Pancreas (tissue), 10 donors: Measurements from ENCODE around the gene PRSS3. TPM values are rescaled to one million over a fixed set of nuclear protein-coding genes. Genes with fewer than 3 reads are reported as not detected.
"Not testable (repeated sequence)": the region's sequence is repeated elsewhere in the genome, so short reads cannot be mapped to it uniquely, and the experiment has no call there.

Experiments used
- ATAC-seq, 4 donors: fragments of 200-7000 bp; cut with Tn5 transposase; one replicate each; pipeline versions ENCODE4 v1.8.0 to v1.9.1; 2020; ENCODE audit warnings: mild to moderate bottlenecking in 4 of 4, moderate library complexity in 4 of 4
- DNase-seq, 6 donors: peaks; one replicate each; pipeline ENCODE4 v3.0.0-alpha.2; 2020
- FAIRE-seq: peaks from 2 replicates; lab custom pipeline; 2012; peaks lifted over from hg19 to GRCh38; lab: Jason Lieb, UNC
- H3K27ac ChIP-seq, 4 donors: fragments of 200-600 bp; sonication (generic); 1 replicate in 3 of 4; 2 replicates in 1 of 4; pipeline versions ENCODE4 v1.5.0 to v1.8.0; 2020
- H3K27me3 ChIP-seq, 4 donors: fragments of 200-600 bp; one replicate each; pipeline ENCODE4 v1.8.0; 2021
- H3K36me3 ChIP-seq, 3 donors: fragments of 200-600 bp; sonication (generic) in 1 of 3; one replicate each; pipeline versions ENCODE4 v1.5.0 to v1.8.0; 2020 to 2021
- H3K4me1 ChIP-seq, 3 donors: fragments of 200-600 bp; one replicate each; pipeline ENCODE4 v1.8.0; 2021
- H3K4me3 ChIP-seq, 4 donors: fragments of 200-600 bp; sonication (generic) in 2 of 4; one replicate each; pipeline versions ENCODE4 v1.5.0 to v1.8.0; 2020 to 2021
- H3K9me3 ChIP-seq, 4 donors: fragments of 200-600 bp; one replicate each; pipeline ENCODE4 v1.8.0; 2021
- CTCF ChIP-seq, 4 donors: fragments of 200-600 bp; sonication (generic) in 3 of 4; IDR thresholded peaks; one replicate each; pipeline versions ENCODE4 v1.5.0 to v1.8.0; 2021; ENCODE audit warnings: antibody characterized with exemption in 4 of 4
- WGBS, 2 donors: extraction: QIAGEN DNeasy Blood & Tissue Kit; methylation state at CpG; one replicate each; pipeline ENCODE4 v1.1.7; 2013; 5-methylcytosine and 5-hydroxymethylcytosine counted together
- intact Hi-C, 3 donors: fragments of 100-400 bp; cut with DNase I; formaldehyde crosslinking; loops; one replicate each; pipeline versions ENCODE4 v1.11.1 to v1.14.2; 2022
- polyA plus RNA-seq, 2 donors: library from polyadenylated mRNA; stranded (reverse); fragments of 200-250 nt; gene quantifications; one replicate each; pipeline ENCODE4 v1.2.3, GENCODE V29; 2013
- total RNA-seq, 6 donors: library from RNA; stranded (reverse); fragmentation: NEBNext Ultra II Directional in 4 of 6; extraction: Animal tissue kit (Norgen Biotek cat#: 25700) in 4 of 6; gene quantifications; one replicate each; pipeline versions ENCODE4 v1.2.1 to v1.2.4, GENCODE V29; 2021 to 2023
- donor health status: healthy with polysubstance abuse.
- donor health status: DM: no; HTN: no; CAD: no; lungs with moderate emphysema.
- donor health status: DM: no; HTN: no; CAD: no.
- donor health status: control.
- donor health status: control.
- donor health status: Bipolar disorder and iron deficiency.
- donor health status: DM: yes; HTN: yes; CAD: no.
- donor health status: DM: no; HTN: no; CAD: no.
- donor health status: DM: no; HTN: no; CAD: no.
- donor health status: DM: yes; HTN: yes; CAD: no.

PRSS3 gene
- total and polyA plus RNA-seq, 8 donors: 341 to 5,218 (median 1,394) TPM

GRCh38 chr9:33765411-33765810 is 29.9 kb upstream of the PRSS3 start:
- WGBS, 2 donors: 89 to 94% methylated on average over 3 of the region's 3 CpGs
- Histone ChIP-seq H3K9me3 (no peaks in the 10 kb centered on the region), H3K27me3 (no peaks in the 10 kb centered on the region), H3K4me3 (no peak overlapping the region), H3K27ac (no peak overlapping the region), H3K4me1 (no peaks in the 10 kb centered on the region), H3K36me3 (no peaks in the 10 kb centered on the region)
- FAIRE-seq (no peak), ATAC-seq (no peak), DNase-seq (no peak)
- intact Hi-C loops: no loop called here
- no peak for TF ChIP-seq CTCF (IDR thresholded peaks at IDR 0.05)

GRCh38 chr9:33770156-33770880 is 25.0 kb upstream of the PRSS3 start:
- not testable (repeated sequence) for FAIRE-seq
- ATAC-seq: peak in 1 of 4 donors; percentile 8

GRCh38 chr9:33773135-33773534 is 22.2 kb upstream of the PRSS3 start:
- DNase-seq, H3K27ac ChIP-seq, FAIRE-seq, intact Hi-C loops, H3K36me3 ChIP-seq, H3K27me3 ChIP-seq, ATAC-seq, H3K4me1 ChIP-seq, H3K9me3 ChIP-seq, H3K4me3 ChIP-seq: not testable (repeated sequence)

More at GRCh38 chr9:33770156-33770880, 25.0 kb upstream of the PRSS3 start:
- intact Hi-C loops, H3K4me3 ChIP-seq, H3K36me3 ChIP-seq, H3K27me3 ChIP-seq, H3K4me1 ChIP-seq, H3K27ac ChIP-seq, DNase-seq, H3K9me3 ChIP-seq: not testable (repeated sequence)
- 83 to 90% methylated on average over 3 of the region's 3 CpGs for WGBS, 2 donors

- H3K27me3 ChIP-seq, intact Hi-C loops, H3K9me3 ChIP-seq, DNase-seq, H3K4me3 ChIP-seq, H3K36me3 ChIP-seq: not testable (repeated sequence)
- peak; percentile 66 for FAIRE-seq
- WGBS, 2 donors: 33 to 36% methylated on average over 5 of the region's 5 CpGs
- ATAC-seq: peak in 2 of 4 donors; percentile 23 to 30
- Histone ChIP-seq H3K27ac (peak overlapping the region in 1 of 4 donors; percentile 37), H3K4me1 (peaks cover 0 to 12% (median 0%) of the 10 kb centered on the region in 3 donors)
Observed at GRCh38 chr9:33774074-33774659, 21.2 kb upstream of the PRSS3 start.

GRCh38 chr9:33776578-33776977 is 18.8 kb upstream of the PRSS3 start:
- no peak for ATAC-seq
- Histone ChIP-seq H3K27ac (no peak overlapping the region), H3K36me3 (no peaks in the 10 kb centered on the region), H3K9me3 (no peaks in the 10 kb centered on the region), H3K4me1 (peaks cover 0 to 12% (median 0%) of the 10 kb centered on the region in 3 donors), H3K4me3 (no peak overlapping the region), H3K27me3 (no peaks in the 10 kb centered on the region)
- no peak for TF ChIP-seq CTCF (IDR thresholded peaks at IDR 0.05)
- intact Hi-C loops: no loop called here
- FAIRE-seq: no peak
- no peak for DNase-seq

- H3K27ac ChIP-seq: no peak overlapping the region
- H3K9me3 ChIP-seq: no peaks in the 10 kb centered on the region
- no peaks in the 10 kb centered on the region for H3K27me3 ChIP-seq
- DNase-seq (peak in 1 of 6 donors; percentile 54), FAIRE-seq (no peak), ATAC-seq (peak; percentile 86 to 87 (median 86))
- 9 to 12% methylated on average over 6 of the region's 6 CpGs for WGBS, 2 donors
- H3K4me3 ChIP-seq: no peak overlapping the region
- TF ChIP-seq CTCF (IDR thresholded peaks at IDR 0.05): peak; percentile 37 to 58 (median 55)
- no peaks in the 10 kb centered on the region for H3K36me3 ChIP-seq
- peaks cover 0 to 10% (median 8%) of the 10 kb centered on the region in 3 donors for H3K4me1 ChIP-seq
- intact Hi-C loops: no loop called here
Observed at GRCh38 chr9:33778700-33779351, 16.5 kb upstream of the PRSS3 start.
